ENCODE data around the gene ALG3.
A peak's percentile ranks its signal among the peaks of the same experiment; 100 is the strongest.

ALG3 gene

GRCh38 chr3:184234671-184235380, 13.9 kb downstream of the ALG3 start:
- no peak for DNase-seq

GRCh38 chr3:184234224-184234623, 14.5 kb downstream of the ALG3 start:
- peak; percentile 15 for DNase-seq

GRCh38 chr3:184233127-184233843, 15.5 kb downstream of the ALG3 start:
- no peak for DNase-seq

GRCh38 chr3:184231671-184232070, 17.1 kb downstream of the ALG3 start:
- DNase-seq, result no peak

- DNase-seq, result no peak
Measured at GRCh38 chr3:184230603-184231528, 17.9 kb downstream of the ALG3 start.

GRCh38 chr3:184230081-184230602, 18.6 kb downstream of the ALG3 start:
- no peak for DNase-seq

- no peak for DNase-seq
Measured at GRCh38 chr3:184229394-184230080, 19.2 kb downstream of the ALG3 start, which contains the start of gene VWA5B2. Gene VWA5B2 (plus strand): TSS chr3:184229585. CDS start chr3:184230529, 944 bp downstream.

- DNase-seq, result no peak
Measured at GRCh38 chr3:184228376-184229137, 20.2 kb downstream of the ALG3 start.

- DNase-seq, result no peak
Measured at GRCh38 chr3:184227481-184227935, 21.3 kb downstream of the ALG3 start.

GRCh38 chr3:184223946-184224345, 24.8 kb downstream of the ALG3 start:
- DNase-seq, result no peak

GRCh38 chr3:184222521-184222920, 26.2 kb downstream of the ALG3 start:
- no peak for DNase-seq

- no peak for DNase-seq
Measured at GRCh38 chr3:184218814-184219213, 29.9 kb downstream of the ALG3 start.

GRCh38 chr3:184211718-184212117, 37.0 kb downstream of the ALG3 start:
- no peak for DNase-seq

- DNase-seq, result no peak
Measured at GRCh38 chr3:184211297-184211696, 37.5 kb downstream of the ALG3 start.

- no peak for DNase-seq
Measured at GRCh38 chr3:184209146-184209923, 39.4 kb downstream of the ALG3 start.

- no peak for DNase-seq
Measured at GRCh38 chr3:184203526-184203925, 45.2 kb downstream of the ALG3 start.

GRCh38 chr3:184200825-184201224, 47.9 kb downstream of the ALG3 start:
- DNase-seq, result no peak

GRCh38 chr3:184198509-184198908, 50.3 kb downstream of the ALG3 start:
- DNase-seq, result no peak

- no peak for DNase-seq
Measured at GRCh38 chr3:184196536-184196935, 52.2 kb downstream of the ALG3 start.

GRCh38 chr3:184193991-184194539, 54.7 kb downstream of the ALG3 start:
- DNase-seq, result no peak

All from amniotic stem cell (primary cell).